T-helper 17 cell (primary cell): Measurements from ENCODE around the gene ANKLE2. TPM values are rescaled to one million over a fixed set of nuclear protein-coding genes. Genes with fewer than 3 reads are reported as not detected.
"Not testable (repeated sequence)": the region's sequence is repeated elsewhere in the genome, so short reads cannot be mapped to it uniquely, and the experiment has no call there.

ENCODE experiments used
- ATAC-seq: fragments of 150-1000 bp; cut with Tn5 transposase; 2 replicates; pipeline ENCODE4 v1.10.0; 2021; ENCODE audit warnings: mild to moderate bottlenecking, moderate library complexity
- DNase-seq, 3 donors: peaks; one replicate each; pipeline versions ENCODE4 v3.0.0 to v3.0.0-alpha.2; 2020 to 2021
- H3K9me3 ChIP-seq: one replicate; pipeline ENCODE4 v1.7.0; 2013; ENCODE audit warnings: low read length, mild to moderate bottlenecking; ENCODE audit not compliant: control insufficient read depth, poor library complexity, severe bottlenecking
- H3K27ac Mint-ChIP-seq: one replicate; pipeline ENCODE4 v1.8.0; 2022; ENCODE audit warnings: mild to moderate bottlenecking, moderate library complexity, mixed read lengths
- H3K27me3 Mint-ChIP-seq: one replicate; pipeline ENCODE4 v1.8.0; 2022; ENCODE audit warnings: mixed read lengths
- H3K36me3 Mint-ChIP-seq: one replicate; pipeline ENCODE4 v1.8.0; 2022; ENCODE audit warnings: low read depth, mixed read lengths
- H3K4me1 Mint-ChIP-seq: one replicate; pipeline ENCODE4 v1.8.0; 2022; ENCODE audit warnings: mild to moderate bottlenecking, mixed read lengths
- H3K4me3 Mint-ChIP-seq: one replicate; pipeline ENCODE4 v1.8.0; 2022; ENCODE audit warnings: mild to moderate bottlenecking, moderate library complexity, mixed read lengths
- total RNA-seq, 4 donors: library from RNA in 2 of 4; stranded (reverse) in 2 of 4; gene quantifications; one replicate each; pipeline ENCODE4 v1.2.3 and lab custom pipeline; 2022 to 2026

The ANKLE2 gene
- total RNA-seq: 10 to 100 TPM; 82.4 to 84.2 TPM
- 167 to 266 reads per million in 2 donors for total RNA-seq (lab: John Stamatoyannopoulos, UW)

GRCh38 chr12:132761032-132761920, at the start of gene ANKLE2:
Gene ANKLE2 (minus strand): TSS chr12:132761832. CDS start chr12:132761798, 34 bp downstream.
- Mint-ChIP-seq H3K36me3 (no peaks in the 10 kb centered on the region), H3K4me3 (peak within 1 kb of the TSS; percentile 97), H3K27me3 (no peaks in the 10 kb centered on the region), H3K27ac (peak within 1 kb of the TSS; percentile 97), H3K4me1 (peaks cover 17% of the 10 kb centered on the region)
- ATAC-seq: peak; percentile 58
- no peaks in the 10 kb centered on the region for H3K9me3 ChIP-seq
- peak; percentile 28 to 48 (median 40) for DNase-seq

GRCh38 chr12:132809391-132809790, 47.8 kb upstream of the ANKLE2 start:
- not testable (repeated sequence) for H3K9me3 ChIP-seq, H3K27me3 Mint-ChIP-seq, H3K4me3 Mint-ChIP-seq, H3K27ac Mint-ChIP-seq, ATAC-seq, H3K36me3 Mint-ChIP-seq, DNase-seq, H3K4me1 Mint-ChIP-seq

GRCh38 chr12:132807295-132808092, 45.9 kb upstream of the ANKLE2 start:
- no peaks in the 10 kb centered on the region for H3K27me3 Mint-ChIP-seq
- H3K27ac Mint-ChIP-seq: no peak overlapping the region
- H3K4me1 Mint-ChIP-seq: peaks cover 4% of the 10 kb centered on the region
- ATAC-seq: no peak
- no peaks in the 10 kb centered on the region for H3K9me3 ChIP-seq
- H3K4me3 Mint-ChIP-seq: no peak overlapping the region
- peaks cover 8% of the 10 kb centered on the region for H3K36me3 Mint-ChIP-seq
- DNase-seq: no peak

GRCh38 chr12:132806857-132807256, 45.2 kb upstream of the ANKLE2 start:
- H3K27me3 Mint-ChIP-seq: no peaks in the 10 kb centered on the region
- H3K4me3 Mint-ChIP-seq: no peak overlapping the region
- H3K27ac Mint-ChIP-seq: no peak overlapping the region
- DNase-seq: no peak
- no peak for ATAC-seq
- H3K36me3 Mint-ChIP-seq: peaks cover 8% of the 10 kb centered on the region
- H3K4me1 Mint-ChIP-seq: no peaks in the 10 kb centered on the region
- H3K9me3 ChIP-seq: no peaks in the 10 kb centered on the region

- H3K27me3 Mint-ChIP-seq: no peaks in the 10 kb centered on the region
- DNase-seq (no peak), ATAC-seq (no peak)
- no peak overlapping the region for H3K4me3 Mint-ChIP-seq
- H3K4me1 Mint-ChIP-seq: peaks cover 2% of the 10 kb centered on the region
- no peaks in the 10 kb centered on the region for H3K9me3 ChIP-seq
- peaks cover 7% of the 10 kb centered on the region for H3K36me3 Mint-ChIP-seq
- H3K27ac Mint-ChIP-seq: no peak overlapping the region
Observed at GRCh38 chr12:132804426-132804861, 42.8 kb upstream of the ANKLE2 start.

GRCh38 chr12:132803888-132804287, 42.3 kb upstream of the ANKLE2 start:
- DNase-seq: no peak
- H3K27ac Mint-ChIP-seq: no peak overlapping the region
- H3K4me3 Mint-ChIP-seq: no peak overlapping the region
- peaks cover 2% of the 10 kb centered on the region for H3K4me1 Mint-ChIP-seq
- H3K9me3 ChIP-seq: no peaks in the 10 kb centered on the region
- peaks cover 7% of the 10 kb centered on the region for H3K36me3 Mint-ChIP-seq
- no peak for ATAC-seq
- no peaks in the 10 kb centered on the region for H3K27me3 Mint-ChIP-seq

DNA sequence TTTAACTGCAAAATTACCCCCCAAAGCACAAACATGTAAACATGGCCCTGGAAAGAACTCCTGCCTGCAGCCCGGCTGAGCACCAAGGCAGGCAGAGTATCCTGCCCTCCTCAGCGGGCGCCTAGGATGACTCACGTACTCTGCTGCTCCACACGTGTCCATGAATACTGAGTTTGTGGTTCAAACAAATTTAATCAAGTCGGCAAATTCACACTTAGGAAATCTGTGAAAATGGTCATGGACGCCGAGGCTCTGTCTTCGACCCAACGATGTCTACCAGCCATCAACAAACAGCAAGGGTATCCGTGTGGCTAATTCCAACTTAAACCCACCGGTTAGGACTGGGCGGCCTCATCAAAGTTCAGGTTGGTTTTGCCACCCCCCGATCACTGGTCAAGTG, 41.5 kb upstream of the ANKLE2 start:
- Mint-ChIP-seq H3K4me1 (peaks cover 2% of the 10 kb centered on the region), H3K36me3 (peaks cover 7% of the 10 kb centered on the region), H3K4me3 (no peak overlapping the region), H3K27me3 (no peaks in the 10 kb centered on the region), H3K27ac (no peak overlapping the region)
- no peaks in the 10 kb centered on the region for H3K9me3 ChIP-seq
- ATAC-seq: no peak
- no peak for DNase-seq

DNA sequence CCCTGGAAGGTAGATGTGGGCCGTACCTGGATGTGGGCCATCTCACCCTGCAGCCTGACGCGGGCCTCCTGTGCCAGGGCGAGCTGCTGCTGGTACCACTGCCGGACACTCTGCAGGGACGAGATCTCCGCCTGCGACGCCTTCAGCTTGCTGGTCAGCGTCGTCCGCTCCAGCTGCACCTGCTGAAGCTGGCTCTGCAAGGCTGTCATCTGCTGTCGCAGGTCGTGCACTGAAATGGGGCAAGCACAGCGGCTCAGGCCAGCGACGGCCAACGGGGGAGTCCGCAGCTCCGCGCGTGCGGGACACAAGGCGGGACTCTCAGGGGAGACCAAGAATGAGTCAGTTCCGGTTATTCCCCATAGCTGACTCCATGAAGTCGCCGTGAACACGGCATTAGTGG, 40.1 kb upstream of the ANKLE2 start:
- Mint-ChIP-seq H3K27me3 (no peaks in the 10 kb centered on the region), H3K4me3 (no peak overlapping the region), H3K36me3 (peaks cover 12% of the 10 kb centered on the region), H3K4me1 (peaks cover 2% of the 10 kb centered on the region), H3K27ac (no peak overlapping the region)
- no peak for DNase-seq
- ATAC-seq: no peak
- no peaks in the 10 kb centered on the region for H3K9me3 ChIP-seq

DNA sequence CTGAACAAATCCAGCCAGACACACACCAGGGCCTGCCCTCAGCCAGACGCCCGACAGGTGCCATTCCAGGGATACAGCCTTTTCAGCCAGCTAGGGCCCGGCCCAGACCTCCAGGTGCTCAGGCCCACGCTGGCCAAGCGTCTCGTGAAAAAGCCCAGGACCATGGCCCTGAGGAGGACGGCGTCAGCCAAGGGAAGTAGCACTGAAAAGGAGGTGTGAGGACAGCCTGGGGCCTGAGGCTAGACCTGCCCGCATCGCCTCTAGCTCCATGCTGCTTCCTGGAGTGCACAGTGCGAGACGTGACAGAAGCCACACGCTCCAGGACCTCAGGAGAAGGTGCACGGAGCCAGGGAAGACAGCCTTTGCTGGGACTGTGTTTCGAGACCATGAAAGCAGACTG, 37.2 kb upstream of the ANKLE2 start:
- ATAC-seq (no peak), DNase-seq (no peak)
- Mint-ChIP-seq H3K4me3 (no peak overlapping the region), H3K27ac (no peak overlapping the region), H3K4me1 (peaks cover 2% of the 10 kb centered on the region), H3K36me3 (peaks cover 8% of the 10 kb centered on the region), H3K27me3 (no peaks in the 10 kb centered on the region)
- no peaks in the 10 kb centered on the region for H3K9me3 ChIP-seq

DNA sequence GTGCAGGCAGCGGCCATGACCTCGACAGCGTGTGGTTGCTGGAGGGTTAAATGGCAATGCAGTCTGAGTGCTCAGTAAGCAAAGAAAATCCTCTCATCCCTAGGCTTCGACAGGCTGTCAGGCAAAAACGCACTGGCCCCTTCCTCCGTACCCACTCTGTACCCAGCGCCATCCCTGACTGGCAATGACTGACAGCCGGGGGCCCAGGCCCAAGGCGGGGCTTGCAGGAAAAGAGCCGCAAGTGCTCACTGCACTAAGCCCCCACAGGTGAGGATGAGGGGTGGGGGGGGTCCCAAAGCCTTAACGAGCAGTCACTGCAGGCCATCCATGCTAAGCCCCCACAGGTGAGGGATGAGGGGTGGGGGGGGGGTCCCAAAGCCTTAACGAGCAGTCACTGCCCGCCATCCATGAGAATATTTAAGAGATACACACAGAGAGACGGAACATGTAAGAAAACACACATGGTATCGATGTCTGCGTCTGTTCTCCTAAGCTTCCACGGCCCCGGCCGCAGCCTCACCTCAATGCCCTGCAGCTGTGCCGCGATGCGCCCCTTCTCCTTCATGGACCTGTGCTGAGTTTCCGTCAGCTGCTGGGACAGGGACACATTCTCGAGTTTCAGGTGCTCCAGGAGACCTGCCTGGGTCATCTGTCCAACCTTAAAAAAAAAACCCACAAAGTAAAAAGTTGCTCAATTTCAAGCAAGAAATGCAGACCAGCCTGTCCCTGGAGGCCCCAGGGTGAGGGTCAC, 36.4 kb upstream of the ANKLE2 start:
- ATAC-seq: no peak
- H3K4me3 Mint-ChIP-seq: no peak overlapping the region
- no peaks in the 10 kb centered on the region for H3K27me3 Mint-ChIP-seq
- H3K27ac Mint-ChIP-seq: no peak overlapping the region
- H3K4me1 Mint-ChIP-seq: peaks cover 2% of the 10 kb centered on the region
- no peak for DNase-seq
- peaks cover 8% of the 10 kb centered on the region for H3K36me3 Mint-ChIP-seq
- H3K9me3 ChIP-seq: no peaks in the 10 kb centered on the region

GRCh38 chr12:132795847-132796246, 34.2 kb upstream of the ANKLE2 start:
- Mint-ChIP-seq H3K27me3 (no peaks in the 10 kb centered on the region), H3K4me3 (no peak overlapping the region), H3K4me1 (no peaks in the 10 kb centered on the region), H3K27ac (no peak overlapping the region), H3K36me3 (peaks cover 5% of the 10 kb centered on the region)
- no peak for DNase-seq
- no peak for ATAC-seq
- H3K9me3 ChIP-seq: no peaks in the 10 kb centered on the region

DNA sequence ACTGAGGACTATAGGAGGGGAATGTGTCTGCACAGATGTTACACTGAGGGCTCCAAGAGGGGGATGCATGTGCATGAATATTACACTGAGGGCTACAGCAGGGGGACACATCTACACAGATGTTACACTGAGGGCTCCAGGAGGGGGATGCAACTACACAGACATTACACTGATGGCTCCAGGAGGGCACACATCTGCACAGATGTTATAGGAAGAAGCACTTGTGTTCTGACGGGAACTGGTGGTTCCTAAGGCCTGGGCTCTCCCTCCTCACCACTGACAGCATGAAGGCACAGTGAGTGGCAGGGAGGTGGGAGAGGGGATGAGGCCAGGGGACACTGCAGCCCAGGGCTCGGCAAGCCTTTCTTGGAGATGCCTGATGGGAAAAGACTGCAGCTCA, 30.3 kb upstream of the ANKLE2 start:
- DNase-seq, H3K9me3 ChIP-seq, H3K27ac Mint-ChIP-seq, H3K36me3 Mint-ChIP-seq, H3K4me1 Mint-ChIP-seq, H3K27me3 Mint-ChIP-seq, H3K4me3 Mint-ChIP-seq, ATAC-seq: not testable (repeated sequence)

DNA sequence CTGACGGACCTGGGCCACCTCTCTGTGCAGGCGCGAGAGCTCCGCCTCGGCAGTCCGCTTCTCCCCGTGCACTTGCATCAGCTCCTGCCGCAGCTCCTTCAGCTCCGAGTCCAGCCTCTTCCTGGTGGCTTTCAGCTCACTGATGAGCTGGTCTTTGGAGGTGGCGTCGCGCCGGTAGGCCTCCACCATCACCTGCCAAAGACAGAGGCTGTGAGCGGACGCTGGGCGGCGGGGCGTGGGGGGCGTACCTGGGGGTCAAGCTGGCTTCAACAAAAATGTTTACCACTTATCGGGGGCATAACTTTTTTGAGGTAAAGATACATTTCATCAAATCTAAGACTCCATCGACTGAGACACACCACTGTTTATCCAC, 27.5 kb upstream of the ANKLE2 start:
- DNase-seq: no peak
- peak overlapping the region; percentile 33 for H3K4me3 Mint-ChIP-seq
- H3K9me3 ChIP-seq: no peaks in the 10 kb centered on the region
- ATAC-seq: no peak
- no peaks in the 10 kb centered on the region for H3K27me3 Mint-ChIP-seq
- peaks cover 10% of the 10 kb centered on the region for H3K36me3 Mint-ChIP-seq
- H3K27ac Mint-ChIP-seq: no peak overlapping the region
- H3K4me1 Mint-ChIP-seq: peaks cover 7% of the 10 kb centered on the region
